Hepatocyte (in vitro differentiated cells): ENCODE measurements around the gene MBLAC2. TPM values are rescaled to one million over a fixed set of nuclear protein-coding genes. Genes with fewer than 3 reads are reported as not detected.

Experiments
- DNase-seq: peaks from one replicate; pipeline ENCODE4 v3.0.0-alpha.2; 2016; ENCODE audit warnings: low spot score
- H2AFZ ChIP-seq: fragments of 200-600 bp; sonication (generic); 2 replicates; pipeline ENCODE4 v1.6.0; 2016; ENCODE audit warnings: antibody characterized with exemption, mild to moderate bottlenecking
- H3K27ac ChIP-seq: fragments of 200-600 bp; sonication (generic); 2 replicates; pipeline ENCODE4 v1.5.1; 2016; ENCODE audit warnings: mild to moderate bottlenecking
- H3K27me3 ChIP-seq: fragments of 200-600 bp; sonication (generic); 2 replicates; pipeline ENCODE4 v1.6.1; 2016
- H3K36me3 ChIP-seq: fragments of 200-600 bp; sonication (generic); replicated peaks from 2 replicates; pipeline ENCODE4 v1.5.1; 2016; ENCODE audit warnings: low read depth; ENCODE audit not compliant: insufficient read depth
- H3K4me1 ChIP-seq: fragments of 200-600 bp; sonication (generic); 2 replicates; pipeline ENCODE4 v1.5.1; 2016; ENCODE audit warnings: mild to moderate bottlenecking, moderate library complexity; ENCODE audit not compliant: insufficient read depth
- H3K4me2 ChIP-seq: fragments of 200-600 bp; sonication (generic); 2 replicates; pipeline ENCODE4 v1.6.0; 2016
- H3K4me3 ChIP-seq: fragments of 200-600 bp; sonication (generic); 2 replicates; pipeline ENCODE4 v1.5.1; 2016; ENCODE audit warnings: mild to moderate bottlenecking
- H3K79me2 ChIP-seq: fragments of 200-600 bp; sonication (generic); 2 replicates; pipeline ENCODE4 v1.6.0; 2017; ENCODE audit warnings: mild to moderate bottlenecking
- H3K9me2 ChIP-seq: fragments of 200-600 bp; sonication (generic); replicated peaks from 2 replicates; pipeline ENCODE4 v1.6.0; 2017; ENCODE audit warnings: mild to moderate bottlenecking; ENCODE audit not compliant: insufficient read depth
- H3K9me3 ChIP-seq: fragments of 200-600 bp; sonication (generic); 2 replicates; pipeline ENCODE4 v1.5.1; 2016; ENCODE audit warnings: low read depth, mild to moderate bottlenecking
- H4K20me1 ChIP-seq: fragments of 200-600 bp; sonication (generic); 2 replicates; pipeline ENCODE4 v1.6.0; 2016; ENCODE audit warnings: mild to moderate bottlenecking; ENCODE audit not compliant: insufficient read depth, poor library complexity, severe bottlenecking
- CTCF ChIP-seq: fragments of 200-600 bp; sonication (generic); IDR thresholded peaks from 2 replicates; pipeline ENCODE4 v1.5.1; 2016; ENCODE audit warnings: antibody characterized with exemption, mild to moderate bottlenecking; ENCODE audit not compliant: poor library complexity
- EZH2 ChIP-seq: fragments of 200-600 bp; sonication (generic); IDR thresholded peaks from 2 replicates; pipeline ENCODE4 v1.6.1; 2016; ENCODE audit warnings: antibody characterized with exemption, mild to moderate bottlenecking, borderline replicate concordance
- EZH2phosphoT487 ChIP-seq: fragments of 200-600 bp; sonication (generic); IDR thresholded peaks from one replicate; pipeline ENCODE4 v1.6.1; 2018; ENCODE audit warnings: antibody characterized with exemption, mild to moderate bottlenecking, low read depth, moderate library complexity; ENCODE audit not compliant: unreplicated experiment, severe bottlenecking
- WGBS: methylation state at CpG from one replicate; pipeline ENCODE4 v1.1.6; 2016; ENCODE audit warnings: low lambda C conversion rate; ENCODE audit errors: missing lambda C conversion rate; 5-methylcytosine and 5-hydroxymethylcytosine counted together
- polyA plus RNA-seq: library from polyadenylated mRNA; unstranded; fragments of >200 nt; fragmentation: Nextera tagmentation; extraction: Ambion mirVana; gene quantifications from 2 replicates; pipeline ENCODE4 v1.2.1, GENCODE V29; 2016
- total RNA-seq: library from RNA; depleted of rRNA; stranded (reverse); fragments of >200 nt; gene quantifications from 2 replicates; pipeline ENCODE4 v1.2.3, GENCODE V29; 2014

The MBLAC2 gene
- total and polyA plus RNA-seq, 2 experiments from 2014 or later, result 3.7 to 7.6 TPM

GRCh38 chr5:90488791-90489190 lies 14.2 kb upstream of the MBLAC2 start:
- 92% methylated on average over 2 of the region's 2 CpGs for WGBS
- TF ChIP-seq EZH2phosphoT487 (no peak), CTCF (no peak), EZH2 (no peak)
- Histone ChIP-seq H3K36me3 (no peaks in the 10 kb centered on the region), H3K79me2 (no peaks in the 10 kb centered on the region), H2AFZ (no peak overlapping the region), H3K4me2 (no peak overlapping the region), H3K27ac (no peak overlapping the region), H3K4me1 (no peaks in the 10 kb centered on the region), H3K27me3 (no peaks in the 10 kb centered on the region), H3K9me3 (no peaks in the 10 kb centered on the region), H3K9me2 (no peaks in the 10 kb centered on the region), H4K20me1 (no peaks in the 10 kb centered on the region), H3K4me3 (no peak overlapping the region)
- no peak for DNase-seq

DNA sequence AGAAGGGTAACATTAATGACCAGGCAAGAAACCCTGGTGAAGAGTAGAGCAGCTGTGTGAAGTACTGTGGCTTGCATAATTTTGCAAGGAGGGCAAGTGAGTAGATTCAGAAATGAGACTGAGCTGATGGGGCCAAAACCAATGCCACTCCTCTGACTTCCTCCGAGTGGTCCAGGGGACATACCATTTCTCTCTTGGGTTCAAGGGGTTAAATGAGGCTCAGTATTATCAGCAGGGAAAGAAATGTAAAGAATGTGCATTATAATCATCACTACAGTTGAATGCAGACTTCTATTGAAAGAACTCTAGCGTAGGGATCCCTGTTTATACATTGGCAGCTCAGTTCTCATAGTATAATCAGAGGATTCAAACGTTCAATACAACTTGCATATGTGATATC lies 10.0 kb upstream of the MBLAC2 start:
- no peak for TF ChIP-seq CTCF
- TF ChIP-seq EZH2, result no peak
- TF ChIP-seq EZH2phosphoT487, result no peak
- Histone ChIP-seq H3K79me2 (no peaks in the 10 kb centered on the region), H3K4me2 (no peak overlapping the region), H3K27ac (no peak overlapping the region), H3K9me2 (no peaks in the 10 kb centered on the region), H4K20me1 (no peaks in the 10 kb centered on the region), H3K4me3 (no peak overlapping the region), H3K27me3 (no peaks in the 10 kb centered on the region), H3K36me3 (no peaks in the 10 kb centered on the region), H2AFZ (no peak overlapping the region), H3K9me3 (no peaks in the 10 kb centered on the region), H3K4me1 (no peaks in the 10 kb centered on the region)
- WGBS, result 56% methylated on average over 3 of the region's 3 CpGs
- DNase-seq, result no peak

GRCh38 chr5:90483206-90483605 lies 8.6 kb upstream of the MBLAC2 start:
- Histone ChIP-seq H3K9me2 (no peaks in the 10 kb centered on the region), H3K4me2 (no peak overlapping the region), H3K4me1 (no peaks in the 10 kb centered on the region), H3K9me3 (no peaks in the 10 kb centered on the region), H3K36me3 (no peaks in the 10 kb centered on the region), H3K79me2 (no peaks in the 10 kb centered on the region), H2AFZ (no peak overlapping the region), H3K27me3 (no peaks in the 10 kb centered on the region), H3K4me3 (no peak overlapping the region), H4K20me1 (no peaks in the 10 kb centered on the region), H3K27ac (no peak overlapping the region)
- DNase-seq, result no peak
- TF ChIP-seq EZH2phosphoT487 (no peak), EZH2 (no peak), CTCF (no peak)
- 95% methylated on average over 8 of the region's 8 CpGs for WGBS

GRCh38 chr5:90480699-90481098 lies 6.1 kb upstream of the MBLAC2 start:
- TF ChIP-seq EZH2phosphoT487 (no peak), EZH2 (no peak), CTCF (no peak)
- H3K79me2 ChIP-seq, result no peaks in the 10 kb centered on the region
- no peak overlapping the region for H2AFZ ChIP-seq
- no peak overlapping the region for H3K27ac ChIP-seq
- H3K36me3 ChIP-seq, result no peaks in the 10 kb centered on the region
- 93% methylated on average over 1 of the region's 1 CpG for WGBS
- no peaks in the 10 kb centered on the region for H3K27me3 ChIP-seq
- no peaks in the 10 kb centered on the region for H3K9me2 ChIP-seq
- no peaks in the 10 kb centered on the region for H4K20me1 ChIP-seq
- no peaks in the 10 kb centered on the region for H3K9me3 ChIP-seq
- H3K4me2 ChIP-seq, result no peak overlapping the region
- no peak overlapping the region for H3K4me3 ChIP-seq
- H3K4me1 ChIP-seq, result no peaks in the 10 kb centered on the region
- no peak for DNase-seq
